BLaER1 treated with 17β-estradiol and CSF1 and Interleukin-3, amounts not matched to agents 10 nM and 100 nM (cell line): Measurements from ENCODE around the gene HAGHL.

Experiments used
- H3K27ac ChIP-seq, 11 experiments: shearing (Covaris generic); formaldehyde crosslinking; 2 replicates each; pipeline ENCODE4 v1.8.1; 2022
- H3K27me3 ChIP-seq, 11 experiments: shearing (Covaris generic); formaldehyde crosslinking; 2 replicates each; pipeline ENCODE4 v1.8.1; 2022
- H3K36me3 ChIP-seq, 11 experiments: shearing (Covaris generic); formaldehyde crosslinking; 2 replicates each; pipeline ENCODE4 v1.8.1; 2022
- H3K4me1 ChIP-seq, 10 experiments: shearing (Covaris generic); formaldehyde crosslinking; 2 replicates each; pipeline ENCODE4 v1.8.1; 2022
- H3K4me2 ChIP-seq, 11 experiments: shearing (Covaris generic); formaldehyde crosslinking; 2 replicates each; pipeline ENCODE4 v1.8.1; 2022
- H3K4me3 ChIP-seq, 10 experiments: shearing (Covaris generic); formaldehyde crosslinking; 2 replicates each; pipeline ENCODE4 v1.8.1; 2022
- H3K9ac ChIP-seq, 11 experiments: shearing (Covaris generic); formaldehyde crosslinking; 2 replicates each; pipeline ENCODE4 v1.8.1; 2022
- H3K9me3 ChIP-seq, 11 experiments: shearing (Covaris generic); formaldehyde crosslinking; replicated peaks in 1 of 11; 2 replicates each; pipeline ENCODE4 v1.8.1; 2022
- H4K20me1 ChIP-seq, 11 experiments: shearing (Covaris generic); formaldehyde crosslinking; 2 replicates each; pipeline ENCODE4 v1.8.1; 2022
- Cebpa-rat ChIP-seq, 11 experiments: shearing (Covaris generic); IDR thresholded peaks; 2 replicates each; pipeline ENCODE4 v1.8.1; 2022

Gene HAGHL

DNA sequence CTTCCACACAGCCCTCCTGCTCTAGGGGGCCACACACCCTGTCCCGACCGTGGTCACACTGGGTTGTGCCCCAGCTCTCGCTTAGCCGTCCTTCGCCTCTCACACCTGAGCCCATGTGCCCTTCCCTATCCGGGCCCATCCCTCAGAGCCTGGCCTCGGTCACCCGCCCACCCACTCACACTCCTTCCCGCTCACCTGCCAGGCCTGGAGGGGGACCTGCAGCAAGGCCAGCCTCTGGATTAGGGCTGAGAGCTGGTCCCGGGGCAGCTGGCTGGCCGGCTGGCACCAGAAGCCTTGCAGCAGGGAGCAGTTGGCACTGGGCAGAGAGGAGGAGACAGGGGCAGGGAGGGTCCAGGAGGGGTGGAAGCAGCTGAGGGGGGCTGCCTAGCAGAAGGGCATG, 51.5 kb downstream of the HAGHL start:
- no peak for TF ChIP-seq Cebpa-rat (IDR thresholded peaks at IDR 0.05)

GRCh38 chr16:778909-779527, 52.1 kb downstream of the HAGHL start:
- Histone ChIP-seq H3K4me3 (no peak overlapping the region), H3K27me3 (peaks cover 0 to 23% (median 0%) of the 10 kb centered on the region in 11 experiments; a peak in 4 of 22 replicates), H3K36me3 (no peaks in the 10 kb centered on the region), H3K4me1 (peaks cover 19 to 62% (median 49%) of the 10 kb centered on the region in 10 experiments), H3K27ac (no peak overlapping the region), H3K4me2 (peak overlapping the region in 9 of 11 experiments; percentile 70 to 89 (median 75); a peak in 15 of 22 replicates), H3K9me3 (no peaks in the 10 kb centered on the region), H4K20me1 (peaks cover 0 to 40% (median 13%) of the 10 kb centered on the region in 11 experiments; a peak in 11 of 22 replicates), H3K9ac (no peak overlapping the region)
- no peak for TF ChIP-seq Cebpa-rat (IDR thresholded peaks at IDR 0.05)

More for the DNA sequence above, 51.5 kb downstream of the HAGHL start:
- Histone ChIP-seq H3K4me1 (peaks cover 19 to 56% (median 45%) of the 10 kb centered on the region in 10 experiments), H3K36me3 (no peaks in the 10 kb centered on the region), H3K27ac (no peak overlapping the region), H3K4me2 (peak overlapping the region; percentile 41 to 89 (median 74); a peak in 21 of 22 replicates), H3K9ac (peak overlapping the region in 2 of 11 experiments; percentile 3 to 50; a peak in 1 of 22 replicates), H3K4me3 (no peak overlapping the region), H3K9me3 (no peaks in the 10 kb centered on the region), H4K20me1 (peaks cover 0 to 35% (median 10%) of the 10 kb centered on the region in 11 experiments; a peak in 9 of 22 replicates), H3K27me3 (peaks cover 0 to 23% (median 0%) of the 10 kb centered on the region in 11 experiments; a peak in 4 of 22 replicates)
